HepG2 (cell line): ENCODE results near the gene TTC28.

Source experiments
- ATF7 ChIP-seq, 2 experiments: fragments of 450-650 bp in 1 of 2; sonication (generic) in 1 of 2; formaldehyde crosslinking in 1 of 2; IDR thresholded peaks; 2 replicates each; pipeline versions ENCODE4 v1.4.0 to v1.6.1; 2016 to 2020; ENCODE audit warnings: antibody characterized with exemption in 1 of 2, mild to moderate bottlenecking in 1 of 2, missing genetic modification reagents in 1 of 2
- BRD4 ChIP-seq: sonication (generic); formaldehyde crosslinking; IDR thresholded peaks from 2 replicates; pipeline ENCODE4 v1.4.0; 2020; ENCODE audit warnings: missing genetic modification reagents
- CTCF ChIP-seq: sonication (generic); formaldehyde crosslinking; IDR thresholded peaks from 2 replicates; pipeline ENCODE4 v1.5.0; 2020; ENCODE audit warnings: mild to moderate bottlenecking, missing genetic modification reagents, moderate library complexity
- ESRRA ChIP-seq: sonication (generic); formaldehyde crosslinking; IDR thresholded peaks from 2 replicates; pipeline ENCODE4 v1.5.1; 2020; ENCODE audit warnings: mild to moderate bottlenecking, low read depth, missing genetic modification reagents
- EZH2 ChIP-seq: conservative IDR thresholded peaks from 2 replicates; pipeline ENCODE4 v1.6.1; 2012; ENCODE audit warnings: mild to moderate bottlenecking, low read depth, low read length, moderate library complexity
- MAX ChIP-seq: IDR thresholded peaks from 2 replicates; pipeline ENCODE4 v1.6.1; 2012; ENCODE audit warnings: inconsistent platforms
- PBX3 ChIP-seq: sonication (generic); formaldehyde crosslinking; IDR thresholded peaks from 2 replicates; pipeline ENCODE4 v1.8.1; 2023; ENCODE audit warnings: missing genetic modification reagents, inconsistent platforms, borderline replicate concordance
- POGZ ChIP-seq: sonication (generic); formaldehyde crosslinking; IDR thresholded peaks from 2 replicates; pipeline ENCODE4 v1.4.0; 2020; ENCODE audit warnings: mild to moderate bottlenecking, missing genetic modification reagents
- ZBTB34 ChIP-seq: sonication (generic); formaldehyde crosslinking; IDR thresholded peaks from 2 replicates; pipeline ENCODE4 v1.8.0; 2022; ENCODE audit warnings: mild to moderate bottlenecking, missing genetic modification reagents
- ZNF674 ChIP-seq: sonication (generic); formaldehyde crosslinking; IDR thresholded peaks from 2 replicates; pipeline ENCODE4 v1.5.0; 2020; ENCODE audit warnings: low read depth, mild to moderate bottlenecking, missing genetic modification reagents
- ZNF704 ChIP-seq: sonication (generic); formaldehyde crosslinking; IDR thresholded peaks from 2 replicates; pipeline ENCODE4 v1.8.1; 2023; ENCODE audit warnings: mild to moderate bottlenecking, inconsistent platforms, moderate library complexity, missing genetic modification reagents, borderline replicate concordance
- ZNF709 ChIP-seq: sonication (generic); formaldehyde crosslinking; IDR thresholded peaks from 2 replicates; pipeline ENCODE4 v1.5.0; 2020; ENCODE audit warnings: mild to moderate bottlenecking, missing genetic modification reagents

GRCh38 chr22:28185130-28185529, 494.5 kb downstream of the TTC28 start:
- TF ChIP-seq MAX: no peak
- no peak for TF ChIP-seq BRD4
- no peak for TF ChIP-seq CTCF (CRISPR knock-in tag)
- no peak for TF ChIP-seq ZNF704 (CRISPR knock-in tag)
- no peak for TF ChIP-seq ZBTB34
- TF ChIP-seq ATF7 (IDR thresholded peaks at IDR 0.05): no peak
- TF ChIP-seq ATF7 (CRISPR knock-in tag; IDR thresholded peaks at IDR 0.05): no peak
- TF ChIP-seq PBX3 (CRISPR knock-in tag): no peak
- no peak for TF ChIP-seq EZH2
- TF ChIP-seq POGZ (CRISPR knock-in tag): no peak
- TF ChIP-seq ZNF674 (CRISPR knock-in tag): no peak
- TF ChIP-seq ESRRA: no peak
- TF ChIP-seq ZNF709 (CRISPR knock-in tag): no peak
